ENCODE data around the gene SHISA9.

GRCh38 chr16:12917246-12917645 lies 15.8 kb downstream of the SHISA9 start:
- TF ChIP-seq GATA1 (IDR thresholded peaks at IDR 0.05; ENCODE audit: low read depth, low read length) (no peak), POLR2A (IDR thresholded peaks at IDR 0.05; ENCODE audit: low read length) (no peak)

Measured in erythroblast (primary cell).